Measurements from ENCODE around the gene UQCRC1.
"Not testable (repeated sequence)": the region's sequence is repeated elsewhere in the genome, so short reads cannot be mapped to it uniquely, and the experiment has no call there.

The UQCRC1 gene

DNA sequence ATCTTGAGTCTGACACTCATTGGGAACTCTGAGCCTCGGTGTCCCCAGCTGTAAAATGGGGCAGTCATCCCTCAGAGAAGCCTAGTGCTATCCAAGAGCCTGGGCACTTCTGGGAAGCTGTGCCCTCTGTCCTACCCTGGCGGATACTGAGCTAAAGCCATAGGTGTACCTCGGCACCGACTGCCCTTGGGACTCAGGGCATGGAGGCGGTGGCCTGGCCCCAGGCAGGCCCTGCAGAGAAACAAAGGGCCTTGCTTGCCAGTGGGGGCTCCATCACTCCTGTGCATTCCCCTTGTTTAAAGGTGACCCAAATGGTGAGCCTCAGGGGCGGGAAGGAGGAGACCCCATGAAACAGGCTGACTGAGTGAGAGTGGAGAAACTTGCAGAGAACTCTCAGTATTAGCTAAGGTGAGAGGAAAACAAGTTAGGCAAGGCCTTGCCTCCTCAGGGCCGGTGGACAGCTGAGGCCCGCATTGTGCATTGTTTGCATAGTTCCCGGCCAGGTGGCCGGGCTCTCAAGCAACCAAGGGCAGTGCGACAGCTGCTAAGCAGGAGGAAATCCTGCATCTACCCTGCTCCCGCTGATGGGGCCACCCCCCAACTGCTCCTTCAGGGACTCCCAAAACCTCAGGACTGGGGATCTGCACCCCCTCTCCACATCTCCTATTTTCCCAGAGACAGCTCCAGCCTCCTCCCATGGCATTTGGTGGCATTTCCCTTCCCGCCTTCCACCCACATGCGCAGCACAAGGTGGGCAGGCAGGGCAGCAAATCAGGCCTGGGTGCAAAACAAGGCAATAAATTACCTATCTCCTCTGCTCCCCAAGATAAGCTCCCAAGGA is 57.1 kb downstream of the UQCRC1 start:
- DNase-seq, result no peak

GRCh38 chr3:48551651-48552050 is 57.8 kb downstream of the UQCRC1 start:
- not testable (repeated sequence) for DNase-seq
